ENCODE measurements around the gene SHISA7. TPM values are rescaled to one million over a fixed set of nuclear protein-coding genes. Genes with fewer than 3 reads are reported as not detected.

Gene SHISA7
- polyA plus RNA-seq, 5 donors = 0.16 to 0.23 (median 0.18) TPM

- no peak for DNase-seq
These were observed 52.6 kb downstream of the SHISA7 start for GRCh38 chr19:55390461-55390880.

GRCh38 chr19:55389386-55390317 is 53.4 kb downstream of the SHISA7 start:
- no peak for DNase-seq

- DNase-seq = no peak
These were observed 55.2 kb downstream of the SHISA7 start for GRCh38 chr19:55387736-55388497.

- no peak for DNase-seq
These were observed 56.6 kb downstream of the SHISA7 start for GRCh38 chr19:55386493-55386971.

GRCh38 chr19:55385724-55386492 is 57.2 kb downstream of the SHISA7 start, which contains the start of gene RPL28:
RPL28 (plus strand) TSS chr19:55385932; CDS start chr19:55386358, 426 bp downstream.
- peak; percentile 97 to 98 for DNase-seq

GRCh38 chr19:55384920-55385723 is 58.0 kb downstream of the SHISA7 start:
- peak; percentile 95 for DNase-seq

GRCh38 chr19:55384131-55384919 is 58.8 kb downstream of the SHISA7 start, which contains the start of gene TMEM238:
TMEM238 (minus strand) TSS chr19:55384292; CDS start chr19:55384259, 33 bp downstream.
- no peak for DNase-seq

- peak in 1 of 2 donors; percentile 63 for DNase-seq
These were observed 59.6 kb downstream of the SHISA7 start for GRCh38 chr19:55383279-55384130.

- DNase-seq = no peak
These were observed 60.5 kb downstream of the SHISA7 start for GRCh38 chr19:55382522-55383054.

- DNase-seq = no peak
These were observed 61.1 kb downstream of the SHISA7 start for GRCh38 chr19:55382013-55382412.

GRCh38 chr19:55379174-55379573 is 63.9 kb downstream of the SHISA7 start:
- no peak for DNase-seq

Other genes with a start within 250 kb of the SHISA7 start
- gene PTPRH, start 233.8 kb downstream of the SHISA7 start, polyA plus RNA-seq (ENCODE audit: insufficient read depth in 1 of 5, insufficient read length in 5 of 5, low replicate concordance in 1 of 5) = under 1 TPM; 0.15 to 0.30 (median 0.27) TPM
- 1 to 10 TPM; 2.1 to 5.0 (median 3.4) TPM for gene TMEM86B, start 214.5 kb downstream of the SHISA7 start, polyA plus RNA-seq (ENCODE audit: insufficient read depth in 1 of 5, insufficient read length in 5 of 5, low replicate concordance in 1 of 5)
- gene PPP6R1, start 184.3 kb downstream of the SHISA7 start, polyA plus RNA-seq (ENCODE audit: insufficient read depth in 1 of 5, insufficient read length in 5 of 5, low replicate concordance in 1 of 5) = 10 to 100 TPM; 28.8 to 46.0 (median 35.3) TPM
- 10 to 100 TPM; 20.9 to 50.7 (median 28.5) TPM for gene HSPBP1, start 163.2 kb downstream of the SHISA7 start, polyA plus RNA-seq (ENCODE audit: insufficient read depth in 1 of 5, insufficient read length in 5 of 5, low replicate concordance in 1 of 5)
- 10 to 100 TPM; 10.2 to 20.8 (median 15.7) TPM for gene BRSK1, start 159.3 kb downstream of the SHISA7 start, polyA plus RNA-seq (ENCODE audit: insufficient read depth in 1 of 5, insufficient read length in 5 of 5, low replicate concordance in 1 of 5)
- under 1 TPM; 0.56 to 0.83 (median 0.64) TPM for gene TMEM150B, start 118.0 kb downstream of the SHISA7 start, polyA plus RNA-seq (ENCODE audit: insufficient read depth in 1 of 5, insufficient read length in 5 of 5, low replicate concordance in 1 of 5)
- gene KMT5C, start 103.4 kb downstream of the SHISA7 start, polyA plus RNA-seq (ENCODE audit: insufficient read depth in 1 of 5, insufficient read length in 5 of 5, low replicate concordance in 1 of 5) = 10 to 100 TPM; 16.0 to 30.0 (median 22.8) TPM
- 1 to 10 TPM in 1 of 5 donors, under 1 TPM in 4; 0.14 to 1.4 (median 0.35) TPM for gene COX6B2, start 88.6 kb downstream of the SHISA7 start, polyA plus RNA-seq (ENCODE audit: insufficient read depth in 1 of 5, insufficient read length in 5 of 5, low replicate concordance in 1 of 5)
- gene GARIN5B, start 80.0 kb downstream of the SHISA7 start, polyA plus RNA-seq (ENCODE audit: insufficient read depth in 1 of 5, insufficient read length in 5 of 5, low replicate concordance in 1 of 5) = under 1 TPM in 2 of 5 donors, not detected in 3; 0.04 to 0.06 TPM
- gene IL11, start 72.8 kb downstream of the SHISA7 start, polyA plus RNA-seq (ENCODE audit: insufficient read depth in 1 of 5, insufficient read length in 5 of 5, low replicate concordance in 1 of 5) = under 1 TPM; 0.26 to 0.76 (median 0.49) TPM
- 10 to 100 TPM in 2 of 5 donors, 1 to 10 TPM in 2, under 1 TPM in 1; 0.93 to 13.6 (median 6.6) TPM for gene TMEM190, start 66.5 kb downstream of the SHISA7 start, polyA plus RNA-seq (ENCODE audit: insufficient read depth in 1 of 5, insufficient read length in 5 of 5, low replicate concordance in 1 of 5)
- 1 to 10 TPM in 2 of 5 donors, under 1 TPM in 3; 0.23 to 2.3 (median 0.77) TPM for gene TMEM238, start 59.0 kb downstream of the SHISA7 start, polyA plus RNA-seq (ENCODE audit: insufficient read depth in 1 of 5, insufficient read length in 5 of 5, low replicate concordance in 1 of 5)
- 1,000 to 10,000 TPM in 4 of 5 donors, 100 to 1,000 TPM in 1; 947 to 1,993 (median 1,238) TPM for gene RPL28, start 57.4 kb downstream of the SHISA7 start, polyA plus RNA-seq (ENCODE audit: insufficient read depth in 1 of 5, insufficient read length in 5 of 5, low replicate concordance in 1 of 5)
- gene UBE2S, start 35.5 kb downstream of the SHISA7 start, polyA plus RNA-seq (ENCODE audit: insufficient read depth in 1 of 5, insufficient read length in 5 of 5, low replicate concordance in 1 of 5) = 10 to 100 TPM; 32.8 to 53.3 (median 35.3) TPM
- gene ISOC2, start 18.3 kb upstream of the SHISA7 start, polyA plus RNA-seq (ENCODE audit: insufficient read depth in 1 of 5, insufficient read length in 5 of 5, low replicate concordance in 1 of 5) = 10 to 100 TPM; 21.5 to 53.9 (median 25.7) TPM
- not detected for gene C19orf85, start 21.5 kb upstream of the SHISA7 start, polyA plus RNA-seq (ENCODE audit: insufficient read depth in 1 of 5, insufficient read length in 5 of 5, low replicate concordance in 1 of 5)
- gene ZNF628, start 33.3 kb upstream of the SHISA7 start, polyA plus RNA-seq (ENCODE audit: insufficient read depth in 1 of 5, insufficient read length in 5 of 5, low replicate concordance in 1 of 5) = 1 to 10 TPM; 2.0 to 7.0 (median 2.2) TPM
- 10 to 100 TPM; 28.6 to 60.8 (median 42.3) TPM for gene NAT14, start 41.9 kb upstream of the SHISA7 start, polyA plus RNA-seq (ENCODE audit: insufficient read depth in 1 of 5, insufficient read length in 5 of 5, low replicate concordance in 1 of 5)
- gene SSC5D, start 45.1 kb upstream of the SHISA7 start, polyA plus RNA-seq (ENCODE audit: insufficient read depth in 1 of 5, insufficient read length in 5 of 5, low replicate concordance in 1 of 5) = 10 to 100 TPM in 1 of 5 donors, 1 to 10 TPM in 4; 3.1 to 15.6 (median 8.8) TPM
- under 1 TPM in 1 of 5 donors, not detected in 4; 0.41 TPM for gene SBK2, start 93.8 kb upstream of the SHISA7 start, polyA plus RNA-seq (ENCODE audit: insufficient read depth in 1 of 5, insufficient read length in 5 of 5, low replicate concordance in 1 of 5)
- 1 to 10 TPM in 1 of 5 donors, under 1 TPM in 4; 0.55 to 1.2 (median 0.73) TPM for gene SBK3, start 102.2 kb upstream of the SHISA7 start, polyA plus RNA-seq (ENCODE audit: insufficient read depth in 1 of 5, insufficient read length in 5 of 5, low replicate concordance in 1 of 5)
- 10 to 100 TPM in 4 of 5 donors, 1 to 10 TPM in 1; 10.0 to 20.2 (median 13.7) TPM for gene ZNF579, start 137.5 kb upstream of the SHISA7 start, polyA plus RNA-seq (ENCODE audit: insufficient read depth in 1 of 5, insufficient read length in 5 of 5, low replicate concordance in 1 of 5)
- gene FIZ1, start 156.2 kb upstream of the SHISA7 start, polyA plus RNA-seq (ENCODE audit: insufficient read depth in 1 of 5, insufficient read length in 5 of 5, low replicate concordance in 1 of 5) = 10 to 100 TPM; 16.3 to 24.9 (median 19.1) TPM
- gene ZNF524, start 157.0 kb upstream of the SHISA7 start, polyA plus RNA-seq (ENCODE audit: insufficient read depth in 1 of 5, insufficient read length in 5 of 5, low replicate concordance in 1 of 5) = 10 to 100 TPM in 1 of 5 donors, 1 to 10 TPM in 4; 6.0 to 11.8 (median 6.1) TPM
- gene ZNF865, start 162.3 kb upstream of the SHISA7 start, polyA plus RNA-seq (ENCODE audit: insufficient read depth in 1 of 5, insufficient read length in 5 of 5, low replicate concordance in 1 of 5) = 10 to 100 TPM in 1 of 5 donors, 1 to 10 TPM in 4; 5.3 to 15.5 (median 7.9) TPM
- 10 to 100 TPM in 1 of 5 donors, 1 to 10 TPM in 4; 7.8 to 11.6 (median 8.8) TPM for gene ZNF784, start 181.3 kb upstream of the SHISA7 start, polyA plus RNA-seq (ENCODE audit: insufficient read depth in 1 of 5, insufficient read length in 5 of 5, low replicate concordance in 1 of 5)
- gene ZNF580, start 197.7 kb upstream of the SHISA7 start, polyA plus RNA-seq (ENCODE audit: insufficient read depth in 1 of 5, insufficient read length in 5 of 5, low replicate concordance in 1 of 5) = 10 to 100 TPM; 32.1 to 56.3 (median 38.3) TPM
- gene ZNF581, start 200.3 kb upstream of the SHISA7 start, polyA plus RNA-seq (ENCODE audit: insufficient read depth in 1 of 5, insufficient read length in 5 of 5, low replicate concordance in 1 of 5) = 10 to 100 TPM; 23.0 to 36.0 (median 29.5) TPM
- 10 to 100 TPM; 11.2 to 19.3 (median 13.7) TPM for gene CCDC106, start 204.9 kb upstream of the SHISA7 start, polyA plus RNA-seq (ENCODE audit: insufficient read depth in 1 of 5, insufficient read length in 5 of 5, low replicate concordance in 1 of 5)
- gene U2AF2, start 211.7 kb upstream of the SHISA7 start, polyA plus RNA-seq (ENCODE audit: insufficient read depth in 1 of 5, insufficient read length in 5 of 5, low replicate concordance in 1 of 5) = 100 to 1,000 TPM; 137 to 222 (median 182) TPM
- 100 to 1,000 TPM in 1 of 5 donors, 10 to 100 TPM in 4; 57.6 to 140 (median 75.7) TPM for gene EPN1, start 231.9 kb upstream of the SHISA7 start, polyA plus RNA-seq (ENCODE audit: insufficient read depth in 1 of 5, insufficient read length in 5 of 5, low replicate concordance in 1 of 5)